HG03457 (cell line): Measurements from ENCODE around the gene PRKCA.
"Not testable (repeated sequence)": the region's sequence is repeated elsewhere in the genome, so short reads cannot be mapped to it uniquely, and the experiment has no call there.

Experiments
- ATAC-seq: cut with Tn5 transposase; IDR thresholded peaks from one replicate; pipeline ENCODE4 v1.9.1; 2021; ENCODE audit warnings: moderate number of reproducible peaks; ENCODE audit not compliant: unreplicated experiment

The PRKCA gene

GRCh38 chr17:66701462-66701861 is 399.0 kb downstream of the PRKCA start:
- no peak for ATAC-seq

- no peak for ATAC-seq
Measured at GRCh38 chr17:66702106-66702936, 399.9 kb downstream of the PRKCA start.

- ATAC-seq, result no peak
Measured at GRCh38 chr17:66704858-66705520, 402.6 kb downstream of the PRKCA start.

- no peak for ATAC-seq
Measured at GRCh38 chr17:66706851-66707450, 404.5 kb downstream of the PRKCA start.

GRCh38 chr17:66711401-66711800 is 409.0 kb downstream of the PRKCA start:
- no peak for ATAC-seq

- ATAC-seq, result no peak
Measured at GRCh38 chr17:66711881-66712321, 409.5 kb downstream of the PRKCA start.

- ATAC-seq, result no peak
Measured at GRCh38 chr17:66712453-66712852, 410.0 kb downstream of the PRKCA start.

GRCh38 chr17:66713021-66713532 is 410.7 kb downstream of the PRKCA start:
- ATAC-seq, result not testable (repeated sequence)

GRCh38 chr17:66713533-66714042 is 411.2 kb downstream of the PRKCA start:
- peak; percentile 65 for ATAC-seq

- ATAC-seq, result no peak
Measured at GRCh38 chr17:66714046-66715023, 411.9 kb downstream of the PRKCA start.

GRCh38 chr17:66715076-66715675 is 412.8 kb downstream of the PRKCA start:
- ATAC-seq, result no peak

- ATAC-seq, result no peak
Measured at GRCh38 chr17:66715745-66716156, 413.3 kb downstream of the PRKCA start.

GRCh38 chr17:66716236-66717026 is 414.0 kb downstream of the PRKCA start:
- ATAC-seq, result no peak

GRCh38 chr17:66717641-66718058 is 415.2 kb downstream of the PRKCA start:
- ATAC-seq, result peak; percentile 68

- no peak for ATAC-seq
Measured at GRCh38 chr17:66720027-66720426, 417.6 kb downstream of the PRKCA start.

GRCh38 chr17:66720567-66720966 is 418.2 kb downstream of the PRKCA start:
- ATAC-seq, result no peak

GRCh38 chr17:66722341-66722740 is 419.9 kb downstream of the PRKCA start:
- ATAC-seq, result no peak

- ATAC-seq, result no peak
Measured at GRCh38 chr17:66724581-66725341, 422.3 kb downstream of the PRKCA start.
